Measurements from ENCODE around the gene RIT1.

DNA sequence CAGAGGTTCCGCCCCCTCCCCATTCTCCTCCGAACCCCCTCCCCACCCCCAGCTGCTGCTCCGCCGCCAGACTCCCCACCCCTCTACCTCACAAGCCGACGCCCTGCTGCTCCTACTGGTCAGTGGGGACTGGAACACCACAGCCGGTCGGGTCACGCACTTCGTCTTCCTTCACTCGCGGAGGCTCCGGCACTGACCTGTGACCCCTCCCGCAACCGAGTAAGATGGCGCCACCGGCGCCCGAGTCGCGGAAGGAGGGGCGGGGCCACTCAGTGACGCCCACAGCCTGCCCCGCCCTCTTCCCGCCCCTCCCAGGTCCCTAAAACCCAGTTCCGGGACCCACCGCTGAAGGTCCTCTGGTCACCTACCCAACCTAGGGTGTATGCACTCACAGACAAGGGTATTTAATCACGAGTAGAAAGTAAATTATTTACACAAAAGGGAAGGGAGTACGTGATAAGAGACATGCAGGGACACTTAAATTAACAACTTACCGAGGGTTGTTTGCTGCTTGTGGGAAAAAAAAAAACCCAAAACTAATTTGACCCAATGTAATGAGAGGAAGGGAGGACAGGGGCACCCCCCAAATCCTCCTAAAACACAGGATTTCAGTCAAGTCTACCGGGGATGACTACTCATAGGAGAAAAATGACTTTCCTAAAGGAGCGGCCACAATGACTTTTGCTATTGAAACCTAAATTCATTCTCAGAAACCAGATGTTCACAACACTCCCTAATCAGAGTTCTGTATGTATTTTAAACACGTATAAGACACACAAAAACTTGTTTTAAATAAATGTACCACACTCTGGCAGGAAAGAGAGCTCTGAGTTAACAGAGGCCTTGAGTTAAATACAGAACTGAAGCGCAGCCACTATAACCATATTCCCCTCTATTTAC, at the start of gene RIT1:
- TF ChIP-seq, protein P1, sequence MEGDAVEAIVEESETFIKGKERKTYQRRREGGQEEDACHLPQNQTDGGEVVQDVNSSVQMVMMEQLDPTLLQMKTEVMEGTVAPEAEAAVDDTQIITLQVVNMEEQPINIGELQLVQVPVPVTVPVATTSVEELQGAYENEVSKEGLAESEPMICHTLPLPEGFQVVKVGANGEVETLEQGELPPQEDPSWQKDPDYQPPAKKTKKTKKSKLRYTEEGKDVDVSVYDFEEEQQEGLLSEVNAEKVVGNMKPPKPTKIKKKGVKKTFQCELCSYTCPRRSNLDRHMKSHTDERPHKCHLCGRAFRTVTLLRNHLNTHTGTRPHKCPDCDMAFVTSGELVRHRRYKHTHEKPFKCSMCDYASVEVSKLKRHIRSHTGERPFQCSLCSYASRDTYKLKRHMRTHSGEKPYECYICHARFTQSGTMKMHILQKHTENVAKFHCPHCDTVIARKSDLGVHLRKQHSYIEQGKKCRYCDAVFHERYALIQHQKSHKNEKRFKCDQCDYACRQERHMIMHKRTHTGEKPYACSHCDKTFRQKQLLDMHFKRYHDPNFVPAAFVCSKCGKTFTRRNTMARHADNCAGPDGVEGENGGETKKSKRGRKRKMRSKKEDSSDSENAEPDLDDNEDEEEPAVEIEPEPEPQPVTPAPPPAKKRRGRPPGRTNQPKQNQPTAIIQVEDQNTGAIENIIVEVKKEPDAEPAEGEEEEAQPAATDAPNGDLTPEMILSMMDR (IDR thresholded peaks at IDR 0.05): peak in 1 of 3 experiments; percentile 31
- TF ChIP-seq POLR2A (IDR thresholded peaks at IDR 0.05): peak; percentile 18

All from testis (tissue), 2 donors.